ENCODE data around the gene FUT3. TPM values are rescaled to one million over a fixed set of nuclear protein-coding genes. Genes with fewer than 3 reads are reported as not detected.

FUT3 gene
- total RNA-seq = under 1 TPM in 1 of 2 experiments, not detected in 1; 0.16 TPM
- not detected for polyA plus RNA-seq
- total RNA-seq = 0 to 0.15 (median 0) reads per million in 6 experiments

DNA sequence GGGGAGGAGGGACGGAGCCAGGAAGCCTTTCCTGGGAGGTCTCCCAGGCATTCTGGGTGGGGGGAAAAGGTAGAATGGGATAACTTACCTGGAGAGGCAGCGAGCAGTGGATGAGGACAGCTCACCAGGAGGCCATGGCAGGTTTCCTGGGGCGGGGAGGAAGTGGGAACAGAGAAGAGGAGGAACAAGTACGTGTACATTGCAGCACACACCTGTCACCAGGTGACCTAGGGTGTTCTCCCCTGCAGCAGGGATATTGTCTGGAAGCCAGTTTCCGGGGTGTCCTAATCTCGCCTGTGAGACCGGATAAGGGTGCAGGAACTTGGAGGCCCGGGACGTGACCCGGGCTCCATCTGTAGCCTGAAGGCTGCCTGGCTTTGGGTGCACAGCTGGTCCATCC, at the start of gene FUT3:
Gene FUT3 (minus strand): TSS at position 148 of the 400 bp plus-strand sequence.
- Mint-ChIP-seq H3K27me3 (no peaks in the 10 kb centered on the region), H3K4me3 (no peak within 1 kb of the TSS), H3K4me1 (peaks cover 0 to 7% (median 5%) of the 10 kb centered on the region in 4 donors), H3K27ac (peak within 1 kb of the TSS in 4 of 10 donors; percentile 14 to 58 (median 22)), H3K9me3 (no peaks in the 10 kb centered on the region), H3K36me3 (no peaks in the 10 kb centered on the region)
- DNase-seq = no peak
- ATAC-seq = no peak
- POLR2A ChIA-PET = no interaction called here

DNA sequence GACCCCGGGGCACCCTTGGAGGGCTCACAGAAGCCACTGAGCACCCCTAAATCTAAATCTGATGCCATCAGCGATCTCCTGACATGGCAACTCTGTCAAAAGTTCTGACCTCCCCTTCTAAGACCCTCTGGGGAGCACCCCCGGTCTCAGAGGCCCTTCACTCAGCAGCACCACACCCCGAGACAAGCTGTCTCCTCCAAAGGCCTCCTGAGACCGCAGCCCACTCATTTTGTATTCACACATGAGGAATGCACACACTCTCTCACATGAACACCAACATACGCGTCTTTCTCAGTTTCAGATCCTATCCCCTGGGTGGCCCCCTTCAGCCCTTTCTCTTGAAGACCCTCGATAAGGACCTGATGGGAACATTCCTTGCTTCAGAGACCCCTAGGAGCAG, 49.7 kb upstream of the FUT3 start:
- ATAC-seq (no peak), DNase-seq (no peak)
- Mint-ChIP-seq H3K27ac (peak overlapping the region in 8 of 10 donors; percentile 26 to 91 (median 54)), H3K36me3 (peaks cover 0 to 23% (median 3%) of the 10 kb centered on the region in 3 donors), H3K9me3 (no peaks in the 10 kb centered on the region), H3K4me3 (peak overlapping the region in 8 of 10 donors; percentile 23 to 59 (median 42)), H3K27me3 (peaks cover 0 to 2% (median 0%) of the 10 kb centered on the region in 5 donors), H3K4me1 (peaks cover 15 to 42% (median 30%) of the 10 kb centered on the region in 4 donors)
- POLR2A ChIA-PET = interaction anchor here (0.7 kb wide), 1 partner anchor 21 kb away, joined by 5 read pairs; no protein-coding TSS in a partner anchor

- H3K9me3 Mint-ChIP-seq = no peaks in the 10 kb centered on the region
- POLR2A ChIA-PET = interaction anchor here (0.6 to 0.7 kb wide), 2 partner anchors 22 to 1811 kb away, joined by 3 to 5 read pairs; no protein-coding TSS in a partner anchor
- DNase-seq (no peak), ATAC-seq (no peak)
- H3K27ac Mint-ChIP-seq = peak overlapping the region in 4 of 10 donors; percentile 7 to 54 (median 18)
- H3K4me1 Mint-ChIP-seq = peaks cover 17 to 35% (median 26%) of the 10 kb centered on the region in 4 donors
- peak overlapping the region in 2 of 10 donors; percentile 8 to 26 for H3K4me3 Mint-ChIP-seq
- peaks cover 0 to 26% (median 3%) of the 10 kb centered on the region in 3 donors for H3K36me3 Mint-ChIP-seq
- peaks cover 0 to 2% (median 0%) of the 10 kb centered on the region in 5 donors for H3K27me3 Mint-ChIP-seq
Measured at GRCh38 chr19:5899728-5900526, 48.7 kb upstream of the FUT3 start.

DNA sequence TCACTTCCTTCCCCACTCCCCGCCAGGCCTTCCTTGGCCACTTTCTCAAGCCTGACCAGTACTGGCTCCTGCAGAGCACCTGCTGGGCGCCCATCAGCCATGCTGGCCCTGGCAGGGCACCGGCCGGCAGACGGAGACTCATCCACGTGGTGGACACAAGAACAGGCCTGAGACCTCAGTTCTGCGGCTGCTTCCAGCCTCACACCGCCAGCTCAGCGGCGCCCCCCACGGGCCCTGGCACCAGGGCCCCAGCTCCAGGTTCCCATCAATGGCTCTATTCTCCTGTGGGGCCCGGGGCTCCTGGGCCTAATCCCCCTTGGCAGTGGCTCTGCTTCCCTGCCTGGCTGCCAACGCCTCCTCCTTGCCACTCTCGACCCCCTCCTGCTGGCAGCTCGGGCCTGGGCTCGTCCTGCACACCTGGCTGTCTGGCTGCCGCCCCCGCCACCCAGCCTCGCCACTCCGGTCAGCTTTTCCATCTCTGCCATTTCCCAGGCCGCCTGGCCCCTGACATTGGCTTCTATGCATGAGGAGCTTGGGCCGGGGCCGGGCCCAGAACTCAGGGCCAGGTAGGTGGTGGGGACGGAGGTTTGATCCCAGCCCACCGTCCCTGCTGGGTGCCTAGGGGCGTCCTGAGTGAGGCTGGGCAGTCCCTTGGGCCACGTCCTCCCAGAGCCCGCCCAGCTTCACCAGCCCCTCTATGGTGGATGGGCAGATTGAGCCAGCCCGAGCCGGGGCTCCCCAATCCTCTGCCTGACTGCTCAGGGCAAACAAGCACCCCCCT, 46.1 kb upstream of the FUT3 start:
- Mint-ChIP-seq H3K9me3 (no peaks in the 10 kb centered on the region), H3K36me3 (peaks cover 0 to 27% (median 3%) of the 10 kb centered on the region in 3 donors), H3K27ac (peak overlapping the region in 2 of 10 donors; percentile 4 to 77), H3K27me3 (no peaks in the 10 kb centered on the region), H3K4me1 (peaks cover 11 to 26% (median 15%) of the 10 kb centered on the region in 4 donors), H3K4me3 (no peak overlapping the region)
- POLR2A ChIA-PET = interaction anchor here (0.7 kb wide), 1 partner anchor 283 kb away, joined by 3 read pairs; no protein-coding TSS in a partner anchor
- DNase-seq = no peak
- ATAC-seq = no peak

DNA sequence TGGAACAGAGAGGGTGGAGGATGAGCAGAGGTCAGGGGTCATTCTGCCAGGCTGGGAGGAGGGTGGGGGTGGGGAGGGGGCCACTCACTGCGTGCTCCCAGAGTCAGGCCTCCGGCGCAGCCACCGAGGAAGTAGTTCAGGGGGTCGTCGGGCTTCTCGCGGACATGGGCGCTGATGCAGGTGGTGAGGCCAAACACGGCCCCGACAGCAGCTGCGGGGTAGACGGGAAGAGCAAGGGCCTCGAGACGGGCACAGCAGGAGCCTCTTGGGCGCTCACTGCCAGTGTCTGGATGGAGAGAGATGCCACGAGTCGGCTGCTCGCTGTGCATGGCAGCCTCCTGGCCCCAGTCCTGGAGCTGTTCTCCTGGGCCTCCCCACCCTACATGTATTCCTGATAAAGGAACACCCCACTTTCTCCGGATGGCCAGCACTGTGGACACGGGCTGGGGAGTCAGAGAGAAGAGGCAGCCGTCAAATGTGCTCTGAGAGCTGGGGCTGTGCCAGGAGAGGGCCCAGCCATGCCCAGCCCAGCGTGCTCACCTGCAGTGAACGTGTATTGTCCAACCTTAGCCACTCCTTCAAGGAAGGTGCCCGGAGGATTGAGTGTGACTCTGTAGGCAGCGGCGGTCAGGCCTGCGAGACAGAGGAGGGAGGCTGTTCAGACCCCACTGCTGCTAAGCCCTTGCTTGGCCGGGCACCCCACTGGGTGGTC, 45.3 kb upstream of the FUT3 start:
- DNase-seq = no peak
- ATAC-seq = no peak
- Mint-ChIP-seq H3K4me1 (peaks cover 7 to 26% (median 14%) of the 10 kb centered on the region in 4 donors), H3K27ac (no peak overlapping the region), H3K4me3 (no peak overlapping the region), H3K9me3 (no peaks in the 10 kb centered on the region), H3K27me3 (no peaks in the 10 kb centered on the region), H3K36me3 (peaks cover 0 to 24% (median 3%) of the 10 kb centered on the region in 3 donors)
- POLR2A ChIA-PET = no interaction called here

DNA sequence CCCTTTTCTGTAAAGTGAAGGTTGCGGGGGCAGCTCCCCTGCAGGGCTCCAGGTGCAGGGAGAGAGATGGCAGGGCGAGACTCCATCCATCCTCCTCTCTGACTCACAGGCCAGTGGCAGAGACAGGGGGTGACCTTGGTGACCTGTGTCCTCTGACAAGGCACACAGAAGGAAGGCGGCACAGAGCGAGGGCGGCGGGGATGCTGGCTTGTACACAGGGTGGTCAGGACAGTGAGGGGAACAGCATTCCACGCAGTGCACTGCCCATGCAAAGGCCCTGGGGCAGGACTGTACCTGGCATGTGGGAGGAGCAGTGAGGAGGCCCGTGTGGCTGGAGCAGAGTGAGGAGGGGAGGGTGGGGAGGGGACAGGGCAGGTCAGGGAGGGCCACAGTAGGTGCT, 44.6 kb upstream of the FUT3 start:
- DNase-seq (no peak), ATAC-seq (no peak)
- H3K36me3 Mint-ChIP-seq = peaks cover 0 to 20% (median 0%) of the 10 kb centered on the region in 3 donors
- H3K4me3 Mint-ChIP-seq = peak overlapping the region in 1 of 10 donors; percentile 24
- H3K4me1 Mint-ChIP-seq = peaks cover under 1 to 20% (median 9%) of the 10 kb centered on the region in 4 donors
- H3K27ac Mint-ChIP-seq = no peak overlapping the region
- POLR2A ChIA-PET = no interaction called here
- no peaks in the 10 kb centered on the region for H3K9me3 Mint-ChIP-seq
- no peaks in the 10 kb centered on the region for H3K27me3 Mint-ChIP-seq

GRCh38 chr19:5895409-5895808, 44.2 kb upstream of the FUT3 start:
- peaks cover 0 to 20% (median 0%) of the 10 kb centered on the region in 3 donors for H3K36me3 Mint-ChIP-seq
- DNase-seq (no peak), ATAC-seq (no peak)
- peaks cover 0 to 17% (median 8%) of the 10 kb centered on the region in 4 donors for H3K4me1 Mint-ChIP-seq
- H3K27me3 Mint-ChIP-seq = no peaks in the 10 kb centered on the region
- no peak overlapping the region for H3K27ac Mint-ChIP-seq
- no peak overlapping the region for H3K4me3 Mint-ChIP-seq
- POLR2A ChIA-PET = no interaction called here
- no peaks in the 10 kb centered on the region for H3K9me3 Mint-ChIP-seq

DNA sequence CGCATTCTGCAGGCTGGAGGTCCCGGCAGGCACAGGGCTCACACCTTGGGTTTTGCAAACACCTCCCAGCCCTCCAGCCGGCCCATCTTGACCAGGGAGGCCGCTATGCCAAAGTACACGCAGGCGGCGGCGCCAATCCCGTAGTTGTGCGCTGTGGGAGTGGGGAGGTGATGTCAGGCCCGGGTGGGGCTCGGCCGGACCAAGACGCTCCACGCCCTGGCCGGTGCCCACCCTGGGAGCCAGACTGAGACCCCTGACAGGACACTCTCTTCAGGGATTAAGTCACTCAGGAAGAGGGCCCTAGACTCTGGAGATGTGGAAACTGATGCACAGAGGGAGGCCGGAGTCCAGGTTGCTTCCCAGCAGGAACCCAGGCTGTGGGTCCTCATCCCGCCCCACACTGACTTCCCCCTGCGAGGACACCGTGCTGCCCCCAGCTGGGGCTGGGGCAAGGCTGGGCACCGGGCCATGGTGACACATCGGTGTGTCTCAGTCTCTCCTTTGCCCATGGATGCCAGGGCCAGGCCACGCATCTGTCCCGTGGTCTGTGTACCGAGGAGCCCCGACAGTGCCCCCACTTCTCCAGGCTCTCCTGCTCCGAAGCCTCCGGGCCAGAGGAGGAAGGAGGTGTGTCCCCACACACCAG, 43.6 kb upstream of the FUT3 start:
- DNase-seq (no peak), ATAC-seq (no peak)
- Mint-ChIP-seq H3K27me3 (peaks cover 0 to 3% (median 0%) of the 10 kb centered on the region in 5 donors), H3K4me3 (no peak overlapping the region), H3K27ac (no peak overlapping the region), H3K36me3 (peaks cover 0 to 15% (median 0%) of the 10 kb centered on the region in 3 donors), H3K9me3 (no peaks in the 10 kb centered on the region), H3K4me1 (peaks cover 0 to 11% (median 5%) of the 10 kb centered on the region in 4 donors)
- POLR2A ChIA-PET = no interaction called here

GRCh38 chr19:5893907-5894703, 42.9 kb upstream of the FUT3 start:
- POLR2A ChIA-PET = interaction anchor here (4.7 kb wide), 1 partner anchor 9 kb away, joined by 26 read pairs; the partner anchor contains the start of genes NDUFA11 and VMAC
- Mint-ChIP-seq H3K4me1 (peaks cover 0 to 9% (median 5%) of the 10 kb centered on the region in 4 donors), H3K27ac (no peak overlapping the region), H3K4me3 (no peak overlapping the region), H3K36me3 (peaks cover 0 to 14% (median 0%) of the 10 kb centered on the region in 3 donors), H3K9me3 (no peaks in the 10 kb centered on the region), H3K27me3 (peaks cover 0 to 11% (median 6%) of the 10 kb centered on the region in 5 donors)
- DNase-seq = no peak
- no peak for ATAC-seq

DNA sequence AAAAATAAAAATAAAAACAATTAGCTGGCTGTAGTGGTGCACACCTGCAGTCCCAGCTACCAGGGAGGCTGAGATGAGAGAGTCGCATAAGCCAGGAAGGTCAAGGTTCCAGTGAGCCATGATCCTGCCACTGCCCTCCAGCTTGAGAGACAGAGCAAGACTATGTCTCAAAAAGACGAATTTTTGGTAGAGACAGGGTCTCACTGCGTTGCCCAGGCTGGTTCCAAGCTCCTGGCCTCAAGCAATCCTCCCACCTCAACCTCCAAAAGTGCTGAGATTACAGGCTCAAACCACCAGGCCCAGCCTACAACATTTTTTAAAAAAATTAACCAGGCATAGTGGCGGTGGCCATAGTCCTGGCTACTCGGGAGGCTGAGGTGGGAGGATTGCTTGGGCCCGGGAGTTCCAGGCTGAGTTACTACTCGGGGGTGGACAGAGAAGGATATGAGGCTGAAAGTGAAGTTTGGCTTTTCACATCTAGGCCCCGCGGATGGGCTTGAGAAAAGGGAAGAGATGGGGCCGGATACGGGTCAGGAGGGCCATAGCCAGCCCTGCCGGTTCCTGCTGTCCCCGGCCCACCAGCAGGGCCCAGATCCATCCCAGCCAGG, 42.2 kb upstream of the FUT3 start:
- Mint-ChIP-seq H3K4me3 (no peak overlapping the region), H3K27ac (peak overlapping the region in 2 of 10 donors; percentile 2 to 31), H3K4me1 (peaks cover 0 to 9% (median 5%) of the 10 kb centered on the region in 4 donors), H3K9me3 (no peaks in the 10 kb centered on the region), H3K36me3 (peaks cover 0 to 14% (median 0%) of the 10 kb centered on the region in 3 donors), H3K27me3 (peaks cover 0 to 16% (median 6%) of the 10 kb centered on the region in 5 donors)
- ATAC-seq (no peak), DNase-seq (no peak)
- POLR2A ChIA-PET = interaction anchor here (4.7 kb wide), 1 partner anchor 10 kb away, joined by 26 read pairs; the partner anchor contains the start of genes NDUFA11 and VMAC

Data from naive thymus-derived CD8-positive, alpha-beta T cell (primary cell).